Vagina (tissue), 2 donors: ENCODE measurements around the gene EDN3.

Source experiments
- CTCF ChIP-seq, 3 experiments: fragments of 450-650 bp in 2 of 3; fragments of 200-600 bp in 1 of 3; sonication (generic) in 1 of 3; IDR thresholded peaks; one replicate each; pipeline ENCODE4 v1.5.1; 2017 to 2019; ENCODE audit warnings: antibody characterized with exemption in 3 of 3, mild to moderate bottlenecking in 2 of 3, moderate library complexity in 2 of 3
- POLR2A ChIP-seq, 2 donors: fragments of 450-650 bp; IDR thresholded peaks; one replicate each; pipeline ENCODE4 v1.6.1; 2017; ENCODE audit warnings: antibody characterized with exemption in 2 of 2, mild to moderate bottlenecking in 2 of 2, moderate library complexity in 2 of 2

- TF ChIP-seq CTCF (IDR thresholded peaks at IDR 0.05) (no peak), POLR2A (IDR thresholded peaks at IDR 0.05) (no peak)
Observed at GRCh38 chr20:59255256-59255655, 45.2 kb upstream of the EDN3 start.
